AG04450 (cell line): ENCODE measurements around the gene SLC29A3. TPM values are rescaled to one million over a fixed set of nuclear protein-coding genes. Genes with fewer than 3 reads are reported as not detected.
A peak's percentile ranks its signal among the peaks of the same experiment; 100 is the strongest.

Experiments
- CTCF ChIA-PET: fragments of 300-600, 350-600 bp; formaldehyde crosslinking; extraction: SDS; loops from one replicate; lab custom pipeline; 2022; ENCODE audit warnings: antibody characterized with exemption, inconsistent platforms; lab: Charles Lee
- POLR2A ChIA-PET: fragments of 350-600 bp; formaldehyde crosslinking; extraction: SDS; loops from one replicate; lab custom pipeline; 2021; ENCODE audit warnings: antibody characterized with exemption, inconsistent platforms; lab: Yijun Ruan, JAX
- DNase-seq: peaks from one replicate; pipeline ENCODE4 v3.0.0-alpha.2; 2011; ENCODE audit warnings: low read depth, low spot score
- H3K27ac ChIP-seq: one replicate; pipeline ENCODE4 v1.5.1; 2012; ENCODE audit warnings: low read depth, low read length, control low read depth
- H3K27me3 ChIP-seq: one replicate; pipeline ENCODE4 v1.6.0; 2012; ENCODE audit warnings: low read length; ENCODE audit not compliant: control insufficient read depth, insufficient read depth
- H3K4me3 ChIP-seq: 2 replicates; pipeline ENCODE4 v1.5.1; 2011; ENCODE audit warnings: mild to moderate bottlenecking, low read depth, low read length, control low read depth
- H3K9me3 ChIP-seq: 2 replicates; pipeline ENCODE4 v1.5.1; 2012; ENCODE audit warnings: low read length; ENCODE audit not compliant: control insufficient read depth, insufficient read depth
- CTCF ChIP-seq: IDR thresholded peaks from 2 replicates; pipeline ENCODE4 v1.5.1; 2011; ENCODE audit warnings: low read depth, low read length, control low read depth, inconsistent platforms
- polyA plus RNA-seq: library from polyadenylated mRNA; depleted of rRNA; stranded (reverse); fragments of >200 nt; gene quantifications from 2 replicates; pipeline ENCODE4 v1.2.3, GENCODE V29; 2011

The SLC29A3 gene
- polyA plus RNA-seq, 1 experiment: 2.4 TPM

GRCh38 chr10:71312220-71312619 lies 6.8 kb upstream of the SLC29A3 start:
- CTCF ChIA-PET: interaction anchor here (0.6 to 1.2 kb wide), 2 partner anchors 9 to 423 kb away, joined by 4 to 5 read pairs; no protein-coding TSS in a partner anchor
- POLR2A ChIA-PET: no interaction called here
- no peak overlapping the region for H3K27ac ChIP-seq
- H3K4me3 ChIP-seq: no peak overlapping the region
- no peak for TF ChIP-seq CTCF
- peaks cover 14% of the 10 kb centered on the region for H3K27me3 ChIP-seq
- 0 out of 2 replicates have a peak, but pooled peaks cover 3% of the 10 kb centered on the region for H3K9me3 ChIP-seq
- DNase-seq: no peak

GRCh38 chr10:71312811-71313789 lies 6.0 kb upstream of the SLC29A3 start:
- Histone ChIP-seq H3K4me3 (no peak overlapping the region), H3K9me3 (0 out of 2 replicates have a peak, but pooled peaks cover 3% of the 10 kb centered on the region), H3K27me3 (peaks cover 14% of the 10 kb centered on the region), H3K27ac (no peak overlapping the region)
- TF ChIP-seq CTCF: no peak
- ChIA-PET POLR2A (no interaction called here), CTCF (interaction anchor here (0.6 to 7.4 kb wide), 13 partner anchors 10 to 583 kb away, joined by 3 to 88 read pairs (median 5); partner anchors contain the start of gene VSIR)
- peak; percentile 46 for DNase-seq

- POLR2A ChIA-PET: no interaction called here
- no peak overlapping the region for H3K27ac ChIP-seq
- H3K27me3 ChIP-seq: peaks cover 14% of the 10 kb centered on the region
- CTCF ChIA-PET: interaction anchor here (0.6 to 7.4 kb wide), 17 partner anchors 12 to 582 kb away, joined by 3 to 88 read pairs (median 4); partner anchors contain the start of gene VSIR
- 0 out of 2 replicates have a peak, but pooled peaks cover 3% of the 10 kb centered on the region for H3K9me3 ChIP-seq
- no peak for DNase-seq
- peak; percentile 79 for TF ChIP-seq CTCF
- H3K4me3 ChIP-seq: no peak overlapping the region
Observed at GRCh38 chr10:71314028-71314693, 4.9 kb upstream of the SLC29A3 start.

GRCh38 chr10:71314694-71315225 lies 4.3 kb upstream of the SLC29A3 start:
- CTCF ChIA-PET: interaction anchor here (0.5 to 7.4 kb wide), 22 partner anchors 13 to 621 kb away, joined by 3 to 88 read pairs (median 4); no protein-coding TSS in a partner anchor
- no peak overlapping the region for H3K27ac ChIP-seq
- POLR2A ChIA-PET: no interaction called here
- DNase-seq: no peak
- H3K4me3 ChIP-seq: no peak overlapping the region
- no peak for TF ChIP-seq CTCF
- H3K27me3 ChIP-seq: peaks cover 14% of the 10 kb centered on the region
- H3K9me3 ChIP-seq: 0 out of 2 replicates have a peak, but pooled peaks cover 3% of the 10 kb centered on the region
